Medulla oblongata (tissue), 1 donor: ENCODE data around the gene ANKRD11.
"Not testable (repeated sequence)": the region's sequence is repeated elsewhere in the genome, so short reads cannot be mapped to it uniquely, and the experiment has no call there.

ENCODE experiments used
- DNase-seq: peaks from one replicate; pipeline ENCODE4 v3.0.0-alpha.2; 2015; ENCODE audit errors: extremely low spot score

ANKRD11 gene

DNA sequence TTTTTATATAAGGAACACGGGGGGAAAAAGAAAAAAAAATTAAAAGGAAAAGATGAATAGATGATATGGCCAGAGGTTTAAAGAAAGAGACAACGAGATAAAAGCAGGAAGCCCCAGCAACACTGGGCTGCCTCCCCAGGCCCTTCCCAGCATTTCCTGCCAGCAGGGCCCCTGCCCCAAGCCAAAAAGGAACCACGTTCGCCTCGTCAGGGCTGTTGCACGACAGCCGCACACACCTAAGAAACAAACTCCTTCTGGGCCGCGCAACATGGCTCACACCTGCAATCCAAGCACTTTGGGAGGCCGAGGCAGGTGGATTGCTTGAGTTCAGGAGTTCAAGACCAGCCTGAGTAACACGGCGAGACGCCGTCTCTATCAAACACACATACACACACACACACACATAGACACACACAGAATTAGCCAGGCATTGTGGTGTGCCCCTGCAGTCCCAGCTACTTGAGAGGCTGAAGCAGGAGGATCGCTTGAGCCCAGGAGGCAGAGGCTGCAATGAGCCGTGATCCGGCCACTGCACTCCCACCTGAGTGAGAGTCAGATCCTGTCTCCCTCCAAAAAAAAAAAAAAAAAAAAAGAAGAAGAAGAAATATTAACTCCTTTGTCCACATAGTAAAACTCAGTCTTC lies 83.0 kb downstream of the ANKRD11 start:
- DNase-seq: no peak

DNA sequence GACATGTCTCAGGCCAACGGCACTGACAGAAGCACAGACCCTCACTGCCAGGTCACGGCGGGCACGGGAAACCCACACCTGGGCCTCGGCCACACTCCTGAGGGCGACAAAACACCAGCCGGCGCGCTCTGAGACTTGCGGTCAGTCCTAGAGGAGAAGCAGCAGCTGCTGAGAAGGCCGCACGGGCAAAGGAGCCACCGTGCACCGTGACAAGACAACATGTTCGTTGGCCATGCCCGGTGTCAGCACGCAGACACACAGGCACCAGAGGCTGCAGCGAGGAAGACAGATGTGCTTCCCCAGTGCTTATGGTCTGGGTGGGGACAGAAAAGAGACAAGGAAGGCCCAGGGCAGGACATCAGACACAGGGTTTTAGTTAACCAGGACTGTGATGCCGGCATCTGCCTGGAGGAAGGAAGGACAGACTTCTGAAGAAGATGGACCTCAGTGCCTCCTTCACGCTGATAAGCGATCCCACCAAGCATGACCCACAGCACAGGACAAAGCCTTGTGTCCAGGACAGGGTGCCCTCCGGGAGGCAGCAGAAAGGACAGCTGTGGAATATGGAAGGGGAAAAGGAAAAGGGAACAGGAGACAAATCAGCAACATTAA lies 84.0 kb downstream of the ANKRD11 start:
- DNase-seq: no peak

DNA sequence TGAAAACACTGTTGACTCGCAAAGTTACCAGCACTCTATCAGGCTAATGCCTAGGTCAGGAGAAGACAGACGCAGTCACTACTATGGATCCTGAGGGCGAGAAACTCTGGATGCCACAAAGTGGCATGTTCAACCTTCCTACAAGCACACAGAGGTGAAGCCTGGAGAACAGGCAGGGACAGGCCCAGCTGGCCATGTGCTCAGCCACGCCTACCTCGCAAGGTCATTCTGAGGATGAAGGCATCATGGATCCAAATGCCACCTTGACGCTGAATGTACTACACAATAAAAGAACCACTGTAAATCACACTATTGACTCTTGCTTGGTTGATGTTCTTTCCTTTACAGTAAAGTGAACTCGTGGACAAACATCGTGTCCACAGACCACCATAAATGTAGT lies 85.8 kb downstream of the ANKRD11 start:
- DNase-seq: no peak

DNA sequence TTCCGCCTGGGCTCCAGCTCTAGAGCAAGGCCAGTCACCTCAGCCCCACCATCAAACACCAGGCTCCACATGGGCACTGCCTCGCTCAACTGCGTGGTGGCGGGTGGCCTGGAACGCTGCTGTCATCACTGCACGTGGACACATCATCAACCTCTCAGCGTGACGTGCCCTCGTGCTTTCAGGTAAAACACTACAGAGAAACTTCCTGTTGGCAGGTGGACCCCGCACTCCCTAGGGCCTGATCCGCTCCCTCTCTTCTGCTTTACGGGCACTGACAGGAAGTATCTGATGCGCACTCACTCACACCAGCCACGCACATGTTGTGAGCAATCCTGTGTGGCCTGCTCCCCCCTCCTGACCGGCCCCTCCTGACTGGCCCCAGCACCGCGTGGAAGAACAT lies 87.4 kb downstream of the ANKRD11 start:
- DNase-seq: no peak

DNA sequence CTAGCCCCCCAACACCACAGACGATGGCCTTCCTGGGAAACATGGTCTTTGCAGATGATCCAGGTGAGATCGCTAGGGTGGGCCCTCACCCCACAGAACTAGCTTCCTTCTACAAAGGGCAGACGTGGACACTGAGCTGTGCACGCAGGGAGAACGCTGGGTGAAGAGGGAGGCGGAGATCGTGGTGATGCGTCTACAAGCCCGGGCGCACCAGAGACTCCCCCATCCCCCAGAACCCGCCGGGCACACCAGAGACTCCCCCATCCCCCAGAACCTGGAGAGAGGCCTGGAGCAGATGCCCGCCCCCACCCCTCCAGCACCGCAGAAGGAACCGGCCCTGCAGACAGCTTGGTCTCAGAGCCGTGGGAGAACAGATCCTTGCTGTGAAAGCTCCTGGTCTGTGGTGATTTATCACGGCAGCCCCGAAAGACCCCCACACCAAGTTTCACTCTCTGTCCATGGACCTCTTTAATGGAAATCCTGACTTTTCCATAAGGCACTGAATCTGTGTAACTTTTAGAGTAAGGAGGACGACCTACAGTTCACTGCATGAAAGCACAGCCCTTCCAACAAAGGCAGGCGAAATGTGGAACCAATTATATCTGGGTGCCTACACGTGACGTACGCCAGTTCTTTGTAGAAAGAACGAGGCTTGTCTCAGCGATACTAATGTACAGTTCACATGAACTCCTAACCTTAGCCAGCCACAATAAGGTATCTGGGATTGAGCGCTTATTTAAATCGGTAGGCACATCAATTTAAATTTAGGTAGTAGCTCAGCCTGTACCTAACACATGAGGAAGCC lies 88.5 kb downstream of the ANKRD11 start:
- DNase-seq: no peak

DNA sequence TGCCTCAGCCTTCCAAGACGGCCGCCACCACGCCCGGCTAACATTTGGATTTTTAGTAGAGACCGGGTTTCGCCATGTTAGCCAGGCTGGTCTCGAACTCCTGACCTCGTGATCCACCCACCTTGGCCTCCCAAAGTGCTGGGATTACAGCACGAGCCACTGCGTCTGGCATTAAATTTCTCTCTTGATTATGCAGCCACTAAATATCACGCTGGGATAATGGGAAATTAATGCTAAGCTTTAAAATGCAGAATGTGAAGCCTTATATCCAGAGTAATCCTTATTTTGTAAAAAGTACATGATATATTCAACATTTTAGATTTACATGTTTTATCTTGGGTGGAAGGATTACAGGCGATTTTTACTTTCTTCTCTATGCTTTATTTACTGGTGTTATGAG lies 89.2 kb downstream of the ANKRD11 start:
- DNase-seq: no peak

DNA sequence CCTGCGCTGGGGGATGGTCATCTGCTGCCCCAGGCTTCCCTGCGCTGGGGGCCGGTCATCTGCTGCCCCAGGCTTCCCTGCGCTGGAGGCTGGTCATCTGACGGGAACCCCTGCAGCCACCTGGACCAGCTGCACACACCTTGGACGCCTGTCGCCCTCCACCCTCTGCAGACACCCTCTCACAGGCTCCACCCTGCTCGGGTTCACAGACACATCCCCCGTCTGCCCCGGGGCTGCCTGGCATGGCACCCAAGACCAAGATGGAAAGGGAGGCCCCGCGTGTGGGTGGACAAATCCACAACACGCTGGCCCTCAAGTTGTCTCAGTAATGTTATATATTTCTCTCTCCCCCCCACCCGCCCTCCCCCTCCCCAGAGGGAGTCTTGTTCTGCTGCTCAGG lies 89.6 kb downstream of the ANKRD11 start:
- no peak for DNase-seq

DNA sequence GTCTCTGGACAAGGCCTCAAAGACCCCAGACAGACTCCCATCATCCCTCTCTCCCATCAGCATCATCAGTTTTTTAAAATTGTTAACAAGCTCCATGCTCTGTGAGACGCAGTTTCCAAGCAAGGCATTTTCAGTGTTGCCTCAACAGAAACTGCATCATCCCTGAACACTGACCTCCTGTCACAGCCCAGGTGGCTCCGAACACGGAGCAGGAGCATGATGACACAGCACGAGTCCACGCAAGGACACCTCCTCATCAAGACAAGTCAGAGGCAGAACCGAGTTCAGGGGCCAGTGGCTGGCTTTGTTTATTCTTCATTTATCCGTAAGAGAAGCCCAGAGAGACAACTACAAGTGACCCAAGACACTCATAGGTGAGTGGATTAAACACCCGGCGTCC lies 91.4 kb downstream of the ANKRD11 start:
- DNase-seq: no peak

DNA sequence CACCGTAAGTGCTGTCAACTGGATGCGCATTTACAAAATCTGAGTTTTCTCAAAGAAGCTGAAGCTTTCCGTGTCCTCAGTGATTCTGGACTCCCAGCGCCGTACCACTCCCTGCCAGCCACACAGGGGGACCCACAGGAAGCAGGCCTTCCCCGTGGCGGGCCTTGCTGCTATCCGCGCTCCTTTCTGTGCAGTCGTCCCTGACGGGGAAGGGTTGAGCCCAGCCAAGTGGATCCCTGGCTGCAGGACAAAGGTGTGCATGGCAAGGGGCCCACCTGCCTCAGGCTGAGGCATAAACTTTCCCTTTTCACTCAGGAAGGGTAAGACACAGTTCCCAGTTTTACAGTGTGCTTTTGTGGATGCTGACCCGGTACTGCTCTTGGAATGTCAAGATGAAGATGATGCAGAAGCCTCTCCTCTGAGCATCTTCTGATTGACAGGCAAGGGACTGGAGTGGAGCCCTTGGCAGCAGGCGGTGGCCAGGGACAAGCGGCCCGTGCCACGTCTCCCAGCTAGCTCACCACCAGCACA lies 93.0 kb downstream of the ANKRD11 start:
- DNase-seq: no peak

DNA sequence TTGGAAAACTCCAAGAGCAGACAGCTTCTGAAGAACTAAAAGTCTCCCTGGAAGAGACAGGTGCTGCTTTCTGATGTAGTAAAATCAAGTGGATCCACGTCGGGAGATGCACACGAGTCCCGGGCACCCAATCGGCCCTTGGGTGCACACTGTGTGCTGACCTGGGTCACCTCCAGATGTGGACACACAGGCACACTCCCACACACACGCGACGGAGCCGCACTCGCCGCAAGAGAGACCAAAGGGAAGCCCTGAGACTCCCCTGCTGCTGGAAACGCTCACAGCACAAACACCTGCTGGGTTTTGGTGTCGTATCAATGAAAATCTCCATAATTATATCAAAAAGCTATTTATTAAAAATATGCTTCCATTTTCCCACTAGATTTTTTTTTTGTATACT lies 94.2 kb downstream of the ANKRD11 start:
- no peak for DNase-seq

DNA sequence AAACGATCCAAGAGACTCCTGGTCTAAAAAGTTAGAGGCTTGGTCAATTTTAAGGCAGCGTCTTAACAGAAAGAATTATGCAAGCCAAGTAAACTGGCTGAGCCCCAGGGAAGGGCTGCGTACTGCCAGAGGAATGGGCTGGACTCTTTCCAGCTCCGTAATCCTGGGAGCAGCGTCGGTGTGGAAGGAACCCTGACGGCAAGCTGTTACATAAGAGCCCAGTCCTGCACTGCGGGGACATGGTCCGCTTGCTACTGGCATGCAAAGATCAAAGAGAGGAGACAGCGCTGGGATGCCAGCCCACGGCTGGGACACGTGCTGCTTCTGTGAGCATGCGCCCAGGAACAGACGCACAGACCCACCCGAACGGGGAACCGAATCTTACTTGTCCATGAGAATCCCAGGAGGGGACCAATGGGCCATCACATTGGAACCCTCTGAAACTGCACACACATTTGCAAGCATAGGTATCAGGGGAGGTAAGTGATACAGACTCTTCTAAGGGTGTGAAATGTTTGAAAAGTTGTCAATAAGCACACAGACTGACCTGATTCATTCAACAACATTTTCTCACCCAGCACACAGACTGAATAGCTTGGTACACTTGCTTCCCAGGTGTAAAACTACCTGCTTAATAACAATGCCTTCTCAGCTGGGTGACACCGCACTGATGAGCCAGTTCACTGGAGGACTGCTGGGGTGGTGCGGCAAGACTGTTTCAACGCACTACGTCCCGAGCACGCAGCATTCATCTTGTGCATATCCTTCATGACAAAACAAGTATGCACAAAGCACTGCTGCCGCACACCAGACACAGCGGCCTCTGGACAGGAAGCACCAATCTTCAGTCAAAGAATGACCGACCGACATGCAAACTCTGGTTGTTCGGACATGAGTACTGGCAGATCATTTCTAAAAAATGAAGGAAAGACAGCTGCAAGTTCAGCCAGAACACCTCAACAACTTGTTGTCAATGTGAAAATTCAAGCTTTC lies 94.9 kb downstream of the ANKRD11 start:
- DNase-seq: peak; percentile 79

DNA sequence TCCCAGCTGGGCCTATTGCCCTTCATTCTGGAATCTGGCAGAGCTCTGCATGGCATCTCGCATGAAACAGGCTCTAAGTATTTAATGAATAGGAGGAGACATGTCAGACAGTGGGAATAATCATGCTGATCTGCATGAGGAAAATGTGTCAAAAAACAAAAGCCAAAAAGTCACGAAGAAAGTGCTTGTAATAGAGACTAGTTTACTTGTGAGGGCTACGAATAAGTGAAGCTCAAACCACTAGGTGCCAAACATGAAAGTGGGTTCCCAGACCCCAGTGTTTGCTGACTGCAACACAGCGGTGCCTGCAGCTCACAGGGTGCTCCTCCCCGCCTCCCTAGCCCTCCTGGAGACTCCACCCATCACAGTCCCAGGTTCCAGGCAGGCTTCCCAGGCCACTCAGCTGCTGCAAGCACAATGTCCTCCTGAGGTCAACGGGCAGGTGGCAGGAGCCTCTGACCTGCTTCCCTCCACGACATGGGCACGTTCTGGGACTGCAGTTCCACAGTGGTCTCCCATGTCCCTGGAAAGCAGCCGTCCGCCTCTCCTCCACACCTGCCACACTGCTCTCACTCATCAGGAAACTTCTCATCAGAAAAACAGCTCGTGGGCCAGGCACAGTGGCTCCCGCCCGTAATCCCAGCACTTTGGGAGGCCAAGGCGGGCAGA lies 96.5 kb downstream of the ANKRD11 start:
- DNase-seq: no peak

DNA sequence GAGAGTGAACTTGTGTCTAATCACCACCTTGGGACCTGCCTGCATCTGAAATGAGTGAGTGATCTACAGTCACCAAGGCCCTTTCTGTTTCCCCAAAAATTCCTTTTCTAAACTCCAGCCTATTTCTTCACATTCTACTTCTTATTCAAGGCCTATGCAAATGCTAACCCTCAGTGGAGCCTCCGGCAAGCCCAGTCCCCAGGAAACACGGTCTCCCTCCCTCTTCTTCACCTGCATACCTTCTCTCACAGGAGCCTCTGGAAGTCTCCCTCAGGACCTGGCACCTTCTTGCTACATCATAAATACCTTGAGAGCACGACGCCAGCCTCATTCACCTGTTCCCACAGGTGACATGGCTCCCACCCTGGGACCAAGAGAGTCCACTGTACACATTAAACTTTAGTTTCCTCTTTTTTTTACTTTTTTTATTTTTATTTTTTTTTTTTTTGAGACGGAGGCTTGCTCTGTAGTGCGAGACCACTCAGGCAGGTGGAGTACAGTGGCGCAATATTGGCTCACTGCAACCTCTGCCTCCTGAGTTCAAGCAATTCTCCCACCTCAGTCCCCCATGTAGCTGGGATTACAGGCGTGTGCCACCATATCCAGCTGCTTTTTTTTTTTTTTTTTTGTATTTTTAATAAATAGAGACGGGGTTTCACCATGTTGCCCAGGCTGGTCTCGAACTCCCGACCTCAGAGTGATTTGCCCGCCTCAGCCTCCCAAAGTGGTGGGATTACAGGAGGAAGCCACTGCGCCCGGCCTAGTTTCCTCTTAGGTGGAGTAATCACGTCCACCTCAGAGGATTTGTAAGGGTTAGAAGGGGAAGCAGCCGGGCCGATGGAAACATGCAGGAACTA lies 97.3 kb downstream of the ANKRD11 start:
- no peak for DNase-seq

DNA sequence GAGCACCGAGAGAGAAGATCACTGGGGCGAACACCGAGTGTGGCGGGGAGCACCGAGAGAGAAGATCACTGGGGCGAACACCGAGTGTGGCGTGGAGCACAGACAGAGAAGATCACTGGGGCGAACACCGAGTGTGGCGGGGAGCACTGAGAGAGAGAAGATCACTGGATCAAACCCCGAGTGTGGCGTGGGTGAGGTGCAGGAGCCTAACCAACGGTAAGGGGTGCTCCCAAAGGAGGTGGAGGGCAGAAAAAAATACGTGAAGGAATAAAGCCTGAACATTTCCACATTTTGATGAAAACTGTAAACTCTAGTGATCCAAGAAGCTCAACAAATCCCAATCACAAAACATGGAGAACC lies 100.2 kb downstream of the ANKRD11 start:
- DNase-seq: not testable (repeated sequence)

DNA sequence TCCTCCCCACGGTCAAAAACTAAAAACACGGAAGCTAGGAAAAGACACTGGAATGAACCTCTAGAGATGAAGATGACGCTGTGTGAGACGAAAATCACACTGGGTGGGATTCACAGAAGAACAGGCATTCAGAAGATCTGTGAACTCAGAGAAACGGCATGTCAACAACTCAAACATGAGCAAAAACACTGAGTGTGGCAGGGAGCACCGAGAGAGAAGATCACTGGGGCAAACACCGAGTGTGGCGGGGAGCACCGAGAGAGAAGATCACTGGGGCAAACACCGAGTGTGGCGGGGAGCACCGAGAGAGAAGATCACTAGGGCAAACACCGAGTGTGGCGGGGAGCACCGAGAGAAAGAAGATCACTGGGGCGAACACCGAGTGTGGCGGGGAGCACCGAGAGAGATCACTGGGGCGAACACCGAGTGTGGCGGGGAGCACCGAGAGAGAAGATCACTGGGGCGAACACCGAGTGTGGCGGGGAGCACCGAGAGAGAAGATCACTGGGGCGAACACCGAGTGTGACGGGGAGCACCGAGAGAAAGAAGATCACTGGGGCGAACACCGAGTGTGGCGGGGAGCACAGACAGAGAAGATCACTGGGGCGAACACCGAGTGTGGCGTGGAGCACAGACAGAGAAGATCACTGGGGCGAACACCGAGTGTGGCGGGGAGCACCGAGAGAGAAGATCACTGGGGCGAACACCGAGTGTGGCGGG lies 100.7 kb downstream of the ANKRD11 start:
- not testable (repeated sequence) for DNase-seq

DNA sequence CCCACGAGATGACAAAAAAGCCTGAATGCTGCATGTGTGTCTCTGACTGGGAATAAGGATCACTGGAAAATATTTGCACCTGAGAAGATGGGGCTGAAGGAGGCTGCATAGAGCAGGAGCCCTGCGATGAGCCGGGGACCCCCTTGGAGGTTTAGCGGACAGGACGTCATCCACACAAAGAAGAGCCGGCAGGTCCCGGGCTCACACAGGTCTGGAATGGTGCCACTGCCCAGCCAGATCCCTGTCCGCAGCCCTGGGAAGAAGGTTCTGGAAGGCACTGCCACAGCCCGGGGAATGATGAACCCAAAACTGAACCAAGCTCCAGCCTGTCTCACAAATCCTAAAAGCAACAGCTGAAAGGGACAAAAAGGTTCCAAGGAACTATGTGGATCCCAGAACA lies 101.8 kb downstream of the ANKRD11 start:
- no peak for DNase-seq

DNA sequence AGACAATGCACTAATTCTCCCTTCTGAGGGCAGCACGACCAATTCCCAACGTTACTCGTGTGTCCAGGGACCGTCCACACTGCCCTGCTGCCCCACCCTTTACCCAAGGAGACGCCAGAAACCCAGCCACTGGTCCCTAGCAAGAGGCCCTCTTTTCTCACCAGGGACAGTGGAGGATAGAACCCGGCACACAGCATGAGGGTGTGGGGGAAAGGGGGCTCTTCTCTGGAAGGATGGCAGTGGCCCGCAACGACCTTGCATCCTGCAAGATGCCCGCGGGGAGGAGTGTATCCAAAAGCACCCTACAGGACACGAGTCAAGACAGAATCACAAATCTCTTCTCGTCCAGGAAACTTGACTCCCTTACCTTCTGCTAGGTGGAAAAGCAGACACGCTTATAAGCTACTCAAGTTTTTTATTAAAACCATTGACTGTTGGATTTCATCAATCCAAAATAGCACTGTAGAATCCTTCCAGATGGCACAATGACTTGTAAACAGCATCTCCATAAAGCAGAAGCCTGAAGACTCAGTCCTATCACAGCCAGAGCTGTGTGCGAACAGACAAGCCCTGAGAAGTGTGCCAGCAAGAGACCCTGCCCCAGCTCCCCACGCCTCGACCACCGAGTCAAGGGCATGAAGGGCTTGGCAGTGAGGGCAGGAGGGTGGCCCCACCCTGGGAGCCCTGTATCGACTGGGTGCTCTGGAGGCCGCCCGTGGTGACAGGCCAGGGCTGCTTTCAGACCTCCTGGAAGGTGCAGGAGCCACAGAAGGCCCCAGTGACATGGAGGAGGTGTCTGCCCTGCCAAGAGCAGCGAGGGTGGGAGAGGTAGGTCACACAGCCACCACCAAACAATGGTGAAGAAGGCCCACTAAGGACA lies 103.8 kb downstream of the ANKRD11 start:
- no peak for DNase-seq

DNA sequence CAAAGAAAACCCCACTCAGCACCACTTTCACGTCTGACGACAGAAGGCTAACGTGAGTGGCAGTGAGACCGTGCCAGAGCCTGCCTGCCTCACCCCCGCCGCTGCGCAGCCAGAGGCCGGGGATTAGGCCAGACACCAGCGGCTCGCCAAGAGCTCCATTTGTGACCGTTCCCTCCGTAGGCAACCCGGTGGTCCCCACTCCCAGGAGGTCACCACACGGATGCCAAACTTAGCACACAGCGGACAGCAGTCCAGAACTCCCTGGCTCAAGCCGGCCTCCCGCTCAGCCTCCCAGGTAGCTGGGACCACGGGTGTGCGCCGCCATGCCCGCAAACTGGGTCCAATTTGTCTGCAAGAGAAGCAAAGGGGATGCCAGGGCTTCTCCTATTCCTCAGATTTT lies 104.6 kb downstream of the ANKRD11 start:
- no peak for DNase-seq

DNA sequence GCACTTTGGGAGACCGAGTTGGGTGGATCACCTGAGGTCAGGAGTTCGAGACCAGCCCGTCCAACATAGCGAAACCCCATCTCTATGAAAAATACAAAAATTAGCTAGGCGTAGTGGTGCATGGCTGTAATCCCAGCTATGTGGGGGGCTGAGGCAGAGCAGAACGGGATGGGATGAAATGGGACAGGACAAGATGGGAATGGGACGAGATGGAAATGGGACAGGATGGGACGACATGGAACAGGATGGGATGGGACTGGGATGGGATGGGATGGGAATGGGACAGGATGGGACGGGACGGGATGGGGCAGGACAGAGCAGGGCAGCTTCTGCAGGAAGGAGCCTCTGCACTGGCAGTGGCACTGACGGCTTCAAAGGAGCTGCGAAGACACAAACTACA lies 106.1 kb downstream of the ANKRD11 start:
- DNase-seq: no peak
